Measurements from ENCODE around the gene CCNY. TPM values are rescaled to one million over a fixed set of nuclear protein-coding genes. Genes with fewer than 3 reads are reported as not detected.
"Not testable (repeated sequence)": the region's sequence is repeated elsewhere in the genome, so short reads cannot be mapped to it uniquely, and the experiment has no call there.

CCNY gene
- total RNA-seq, 2 experiments from 2014 or later = 47.0 to 51.5 TPM

- no peak for DNase-seq
- Mint-ChIP-seq H3K27me3 (no peaks in the 10 kb centered on the region), H3K4me3 (no peak overlapping the region), H3K36me3 (peaks cover 73% of the 10 kb centered on the region), H3K9me3 (ENCODE audit: low read depth) (peaks cover 13% of the 10 kb centered on the region), H3K27ac (no peak overlapping the region), H3K4me1 (no peaks in the 10 kb centered on the region)
- ATAC-seq = no peak
- CTCF ChIA-PET = no interaction called here
Observed at GRCh38 chr10:35533565-35533964, 197.3 kb downstream of the CCNY start.

DNA sequence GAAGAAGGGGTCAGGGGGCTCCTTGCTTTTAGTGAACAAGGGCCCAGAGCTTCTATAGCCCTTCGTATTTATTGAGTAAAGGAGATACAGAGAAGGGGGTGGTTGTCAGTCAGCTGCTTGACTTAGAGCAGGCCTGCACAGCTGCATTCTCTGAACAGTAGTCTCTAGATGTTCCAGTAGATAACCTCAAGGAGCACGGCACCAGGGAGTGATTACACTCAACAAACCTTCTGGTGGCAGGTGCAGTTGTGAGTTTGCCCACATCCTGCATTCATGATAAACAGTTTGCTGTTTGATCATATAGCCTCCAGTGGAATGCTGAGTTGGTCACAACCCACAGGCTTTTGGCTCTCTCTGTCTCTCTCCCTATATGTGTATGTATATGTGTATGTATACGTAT is 198.8 kb downstream of the CCNY start:
- Mint-ChIP-seq H3K27ac (no peak overlapping the region), H3K4me1 (peaks cover 3% of the 10 kb centered on the region), H3K9me3 (ENCODE audit: low read depth) (peaks cover 15% of the 10 kb centered on the region), H3K27me3 (no peaks in the 10 kb centered on the region), H3K4me3 (no peak overlapping the region), H3K36me3 (peaks cover 79% of the 10 kb centered on the region)
- ATAC-seq (no peak), DNase-seq (no peak)
- CTCF ChIA-PET = no interaction called here

GRCh38 chr10:35536789-35537188 is 200.5 kb downstream of the CCNY start:
- Mint-ChIP-seq H3K4me3 (no peak overlapping the region), H3K27me3 (no peaks in the 10 kb centered on the region), H3K4me1 (peaks cover 18% of the 10 kb centered on the region), H3K36me3 (peaks cover 75% of the 10 kb centered on the region), H3K27ac (no peak overlapping the region), H3K9me3 (ENCODE audit: low read depth) (peaks cover 15% of the 10 kb centered on the region)
- ATAC-seq (no peak), DNase-seq (no peak)
- CTCF ChIA-PET = no interaction called here

GRCh38 chr10:35537925-35538324 is 201.6 kb downstream of the CCNY start:
- ATAC-seq, H3K27ac Mint-ChIP-seq, DNase-seq, H3K27me3 Mint-ChIP-seq, H3K4me3 Mint-ChIP-seq, CTCF ChIA-PET: not testable (repeated sequence)
- H3K9me3 Mint-ChIP-seq (ENCODE audit: low read depth) = peaks cover 15% of the 10 kb centered on the region
- H3K36me3 Mint-ChIP-seq = peaks cover 76% of the 10 kb centered on the region
- peaks cover 25% of the 10 kb centered on the region for H3K4me1 Mint-ChIP-seq

DNA sequence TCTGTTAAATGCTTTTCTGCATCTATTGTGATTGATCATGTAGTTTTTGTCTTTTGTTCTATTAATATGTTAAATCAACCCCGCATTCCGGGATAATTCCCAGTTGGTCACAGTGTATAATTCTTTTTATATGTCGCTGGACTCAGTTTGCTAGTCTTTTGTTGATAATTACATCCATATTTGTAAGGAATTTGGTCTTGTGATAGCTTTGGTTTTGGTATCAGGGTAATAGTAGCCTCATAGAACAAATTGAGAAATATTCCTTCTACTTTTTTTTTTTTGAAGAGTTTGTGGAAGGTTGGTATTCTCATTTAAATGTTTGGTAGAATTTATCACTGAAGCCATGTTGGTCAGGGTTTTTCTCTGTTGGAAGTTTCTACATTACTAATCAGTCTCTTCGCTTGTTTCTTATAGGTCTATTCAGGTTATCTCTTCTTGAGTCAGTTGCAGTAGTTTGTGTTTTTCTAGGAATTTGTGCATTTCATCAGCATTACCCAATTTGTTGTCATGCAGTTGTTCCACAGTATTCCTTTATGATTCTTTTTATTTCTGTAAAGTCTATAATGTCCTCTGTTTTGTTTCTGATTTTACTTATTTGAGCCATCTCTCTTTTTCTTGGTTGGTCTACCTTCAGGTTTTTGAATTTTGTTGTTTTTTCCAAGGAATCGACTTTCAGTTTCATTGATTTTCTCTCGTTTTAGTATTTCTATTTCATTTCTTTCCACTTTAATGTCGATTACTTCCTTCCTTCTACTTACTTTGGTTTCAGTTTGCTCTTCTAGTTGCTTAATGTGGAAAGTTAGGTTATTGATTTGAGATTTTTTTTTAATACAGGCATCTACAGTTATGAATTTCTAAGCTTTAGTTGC is 204.2 kb downstream of the CCNY start:
- Mint-ChIP-seq H3K27ac (peak overlapping the region; percentile 87), H3K9me3 (ENCODE audit: low read depth) (peaks cover 10% of the 10 kb centered on the region), H3K27me3 (no peaks in the 10 kb centered on the region), H3K4me1 (peaks cover 25% of the 10 kb centered on the region), H3K36me3 (peaks cover 56% of the 10 kb centered on the region), H3K4me3 (peak overlapping the region; percentile 64)
- DNase-seq (no peak), ATAC-seq (peak; percentile 66)
- CTCF ChIA-PET = interaction anchor here (1.4 kb wide), 1 partner anchor 22 kb away, joined by 4 read pairs; no protein-coding TSS in a partner anchor

DNA sequence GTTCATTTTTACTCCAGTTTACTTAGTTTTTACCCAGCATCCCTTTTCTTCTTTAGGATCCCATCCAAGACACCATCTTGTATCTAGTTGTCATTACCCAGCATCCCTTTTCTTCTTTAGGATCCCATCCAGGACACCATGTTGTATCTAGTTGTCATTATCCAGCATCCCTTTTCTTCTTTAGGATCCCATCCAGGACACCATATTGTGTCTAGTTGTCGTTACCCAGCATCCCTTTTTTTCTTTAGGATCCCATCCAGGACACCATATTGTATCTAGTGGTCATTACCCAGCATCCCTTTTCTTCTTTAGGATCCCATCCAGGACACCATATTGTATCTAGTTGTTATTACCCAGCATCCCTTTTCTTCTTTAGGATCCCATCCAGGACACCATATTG is 205.4 kb downstream of the CCNY start:
- peaks cover 4% of the 10 kb centered on the region for H3K9me3 Mint-ChIP-seq (ENCODE audit: low read depth)
- H3K4me1 Mint-ChIP-seq = peaks cover 25% of the 10 kb centered on the region
- ATAC-seq (no peak), DNase-seq (no peak)
- peak overlapping the region; percentile 61 for H3K27ac Mint-ChIP-seq
- H3K27me3 Mint-ChIP-seq = no peaks in the 10 kb centered on the region
- CTCF ChIA-PET = interaction anchor here (1.4 kb wide), 1 partner anchor 21 kb away, joined by 4 read pairs; no protein-coding TSS in a partner anchor
- H3K4me3 Mint-ChIP-seq = no peak overlapping the region
- H3K36me3 Mint-ChIP-seq = peaks cover 45% of the 10 kb centered on the region

DNA sequence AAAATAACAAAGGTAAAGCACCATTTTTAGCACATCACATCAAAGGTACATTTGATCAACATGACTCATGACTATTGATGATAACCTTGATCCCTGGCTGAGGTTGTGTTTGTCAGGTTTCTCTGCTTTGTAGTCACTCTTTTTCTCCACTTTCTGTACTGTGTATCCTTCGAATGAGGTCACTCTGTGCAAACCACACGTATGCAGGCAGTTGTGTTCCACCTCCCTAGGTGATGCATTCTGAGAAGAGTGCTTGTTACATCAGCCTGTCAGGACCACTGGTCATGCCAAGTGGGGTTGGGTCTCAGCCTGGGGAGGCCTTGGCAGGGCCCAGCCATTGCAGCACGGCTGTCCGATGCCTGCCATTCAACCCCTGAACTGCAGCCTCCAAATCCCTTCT is 206.0 kb downstream of the CCNY start:
- CTCF ChIA-PET = no interaction called here
- DNase-seq (no peak), ATAC-seq (peak; percentile 51)
- H3K4me3 Mint-ChIP-seq = no peak overlapping the region
- H3K36me3 Mint-ChIP-seq = peaks cover 41% of the 10 kb centered on the region
- peak overlapping the region; percentile 63 for H3K27ac Mint-ChIP-seq
- H3K27me3 Mint-ChIP-seq = no peaks in the 10 kb centered on the region
- H3K9me3 Mint-ChIP-seq (ENCODE audit: low read depth) = peaks cover 4% of the 10 kb centered on the region
- H3K4me1 Mint-ChIP-seq = peaks cover 25% of the 10 kb centered on the region

- CTCF ChIA-PET = no interaction called here
- no peak for DNase-seq
- Mint-ChIP-seq H3K9me3 (ENCODE audit: low read depth) (no peaks in the 10 kb centered on the region), H3K4me1 (peaks cover 21% of the 10 kb centered on the region), H3K4me3 (no peak overlapping the region), H3K27me3 (no peaks in the 10 kb centered on the region), H3K36me3 (peaks cover 20% of the 10 kb centered on the region), H3K27ac (no peak overlapping the region)
- ATAC-seq = no peak
Observed at GRCh38 chr10:35545079-35545657, 208.9 kb downstream of the CCNY start.

- CTCF ChIA-PET = interaction anchor here (1.0 kb wide), 1 partner anchor 17 kb away, joined by 4 read pairs; no protein-coding TSS in a partner anchor
- no peak for DNase-seq
- ATAC-seq = no peak
- no peak overlapping the region for H3K4me3 Mint-ChIP-seq
- peaks cover 13% of the 10 kb centered on the region for H3K4me1 Mint-ChIP-seq
- H3K27ac Mint-ChIP-seq = no peak overlapping the region
- no peaks in the 10 kb centered on the region for H3K9me3 Mint-ChIP-seq (ENCODE audit: low read depth)
- H3K36me3 Mint-ChIP-seq = peaks cover 19% of the 10 kb centered on the region
- H3K27me3 Mint-ChIP-seq = no peaks in the 10 kb centered on the region
Observed at GRCh38 chr10:35545878-35546590, 209.7 kb downstream of the CCNY start.

DNA sequence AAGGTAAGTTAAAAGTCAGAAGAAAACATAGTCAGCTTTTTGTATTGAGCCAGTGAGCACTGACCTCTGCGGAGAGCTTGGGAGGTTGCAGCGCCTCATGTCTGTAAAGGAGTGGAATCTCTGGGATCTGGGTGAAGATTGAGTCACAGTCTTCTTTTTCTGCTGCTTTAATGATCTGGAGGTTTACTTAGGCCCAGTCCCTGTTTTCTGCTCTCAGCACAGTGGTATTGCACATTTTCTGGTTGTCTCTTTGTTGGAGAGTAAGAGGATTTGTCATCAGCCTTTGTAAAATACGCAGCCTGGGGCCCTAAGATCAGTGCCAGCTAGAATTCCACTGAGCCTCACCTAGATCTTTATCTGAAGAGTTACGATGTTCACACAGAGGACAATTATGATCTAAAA is 210.5 kb downstream of the CCNY start:
- no peak for DNase-seq
- H3K4me1 Mint-ChIP-seq = peaks cover 7% of the 10 kb centered on the region
- H3K27me3 Mint-ChIP-seq = no peaks in the 10 kb centered on the region
- H3K36me3 Mint-ChIP-seq = peaks cover 17% of the 10 kb centered on the region
- H3K4me3 Mint-ChIP-seq = no peak overlapping the region
- no peaks in the 10 kb centered on the region for H3K9me3 Mint-ChIP-seq (ENCODE audit: low read depth)
- H3K27ac Mint-ChIP-seq = no peak overlapping the region
- CTCF ChIA-PET = interaction anchor here (1.0 kb wide), 1 partner anchor 16 kb away, joined by 3 read pairs; no protein-coding TSS in a partner anchor
- no peak for ATAC-seq

- Mint-ChIP-seq H3K36me3 (peaks cover 12% of the 10 kb centered on the region), H3K9me3 (ENCODE audit: low read depth) (no peaks in the 10 kb centered on the region), H3K27ac (no peak overlapping the region), H3K27me3 (no peaks in the 10 kb centered on the region), H3K4me3 (no peak overlapping the region), H3K4me1 (no peaks in the 10 kb centered on the region)
- CTCF ChIA-PET = interaction anchor here (2.6 kb wide), 1 partner anchor 10 kb away, joined by 9 read pairs; no protein-coding TSS in a partner anchor
- DNase-seq (no peak), ATAC-seq (no peak)
Observed at GRCh38 chr10:35552650-35553342, 216.5 kb downstream of the CCNY start.

DNA sequence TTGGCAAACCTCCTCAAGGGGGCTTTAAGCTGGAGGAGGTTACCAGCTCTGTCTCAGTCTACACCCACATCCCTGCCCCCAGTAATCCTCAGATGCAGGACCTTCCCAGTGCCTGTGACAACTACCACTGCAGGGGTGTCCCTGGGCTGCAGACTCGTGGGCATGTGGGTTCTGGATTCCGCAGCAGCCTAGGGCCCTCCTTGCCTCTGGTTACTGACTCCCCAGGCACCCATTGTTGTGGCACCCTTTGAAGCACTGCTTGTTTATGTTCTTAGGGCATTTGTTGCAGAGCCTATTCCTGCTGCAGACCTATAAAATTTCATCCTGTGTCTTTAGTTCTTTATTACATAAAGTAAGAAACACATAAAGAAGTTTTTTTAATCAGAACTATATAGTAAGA is 217.7 kb downstream of the CCNY start:
- CTCF ChIA-PET = interaction anchor here (2.6 kb wide), 1 partner anchor 9 kb away, joined by 9 read pairs; no protein-coding TSS in a partner anchor
- H3K4me1 Mint-ChIP-seq = no peaks in the 10 kb centered on the region
- H3K9me3 Mint-ChIP-seq (ENCODE audit: low read depth) = no peaks in the 10 kb centered on the region
- DNase-seq (no peak), ATAC-seq (no peak)
- no peak overlapping the region for H3K27ac Mint-ChIP-seq
- H3K36me3 Mint-ChIP-seq = peaks cover 12% of the 10 kb centered on the region
- H3K4me3 Mint-ChIP-seq = no peak overlapping the region
- no peaks in the 10 kb centered on the region for H3K27me3 Mint-ChIP-seq
